GM19467 (cell line): ENCODE measurements around the gene EMX1.
"Not testable (repeated sequence)": the region's sequence is repeated elsewhere in the genome, so short reads cannot be mapped to it uniquely, and the experiment has no call there.

Source experiments
- ATAC-seq: cut with Tn5 transposase; IDR thresholded peaks from one replicate; pipeline ENCODE4 v1.9.1; 2021; ENCODE audit warnings: mild to moderate bottlenecking, moderate library complexity; ENCODE audit not compliant: unreplicated experiment

EMX1 gene

GRCh38 chr2:72900191-72900825 lies 17.0 kb upstream of the EMX1 start:
- ATAC-seq = no peak

- no peak for ATAC-seq
Observed at GRCh38 chr2:72901426-72901825, 15.9 kb upstream of the EMX1 start.

- not testable (repeated sequence) for ATAC-seq
Observed at GRCh38 chr2:72907369-72907768, 9.9 kb upstream of the EMX1 start.

- no peak for ATAC-seq
Observed at GRCh38 chr2:72908741-72909140, 8.6 kb upstream of the EMX1 start.

GRCh38 chr2:72911256-72911655 lies 6.1 kb upstream of the EMX1 start:
- ATAC-seq = no peak

- no peak for ATAC-seq
Observed at GRCh38 chr2:72913486-72914205, 3.7 kb upstream of the EMX1 start.

GRCh38 chr2:72914206-72914559 lies 3.1 kb upstream of the EMX1 start:
- ATAC-seq = no peak

- no peak for ATAC-seq
Observed at GRCh38 chr2:72914589-72915319, 2.6 kb upstream of the EMX1 start.

GRCh38 chr2:72915320-72915906 lies 1.9 kb upstream of the EMX1 start:
- ATAC-seq = no peak

GRCh38 chr2:72915907-72916742 lies 1.2 kb upstream of the EMX1 start:
- ATAC-seq = peak; percentile 43

GRCh38 chr2:72916743-72917137 lies 579 bp upstream of the EMX1 start:
- ATAC-seq = peak; percentile 1

- ATAC-seq = no peak
Observed at GRCh38 chr2:72917877-72918553, 696 bp downstream of the EMX1 start.

GRCh38 chr2:72919414-72920317 lies 2.3 kb downstream of the EMX1 start:
- ATAC-seq = no peak

GRCh38 chr2:72920318-72921087 lies 3.2 kb downstream of the EMX1 start:
- no peak for ATAC-seq

GRCh38 chr2:72921088-72921851 lies 4.0 kb downstream of the EMX1 start:
- no peak for ATAC-seq

GRCh38 chr2:72921853-72922252 lies 4.5 kb downstream of the EMX1 start:
- ATAC-seq = no peak

GRCh38 chr2:72923833-72924352 lies 6.6 kb downstream of the EMX1 start:
- no peak for ATAC-seq
